HCT116 (cell line): ENCODE measurements around the gene STX16. TPM values are rescaled to one million over a fixed set of nuclear protein-coding genes. Genes with fewer than 3 reads are reported as not detected.

Experiments
- ATAC-seq: fragments of 200-7000 bp; cut with Tn5 transposase; 2 replicates; pipeline ENCODE4 v1.9.1; 2020; ENCODE audit warnings: mild to moderate bottlenecking, moderate library complexity
- BruUV-seq: library from RNA; stranded (reverse); fragments of 400-500 nt; replicated peaks from 2 replicates; lab custom pipeline; 2021; lab: Mats Ljungman, UMichigan
- CTCF ChIA-PET: fragments of 300-600 bp; sonication (Branson Sonifier 250); formaldehyde crosslinking; loops from one replicate; lab custom pipeline; 2021; ENCODE audit warnings: antibody characterized with exemption; lab: Charles Lee
- POLR2A ChIA-PET: fragments of 300-600, 350-600 bp; sonication (Branson Sonifier 250); formaldehyde crosslinking; loops from one replicate; lab custom pipeline; 2021; ENCODE audit warnings: antibody characterized with exemption; lab: Charles Lee
- RAD21 ChIA-PET, 2 experiments: fragments of 300-600 bp; sonication (Branson Sonifier 250); formaldehyde crosslinking; loops; one replicate each; lab custom pipeline; 2023; ENCODE audit warnings: low total read pairs in 2 of 2; ENCODE audit not compliant: uncharacterized antibody in 2 of 2, unreplicated experiment in 2 of 2, low non-redundant PET in 1 of 2; lab: Charles Lee
- DNase-seq: peaks from one replicate; pipeline ENCODE4 v3.0.0-alpha.2; 2010; ENCODE audit warnings: low read depth, low spot score
- H2AFZ ChIP-seq: fragments of 200-600 bp; shearing (Covaris generic), sonication (generic); 2 replicates; pipeline ENCODE4 v1.6.1; 2017; ENCODE audit warnings: low read depth, mixed run types, mixed read lengths, antibody characterized with exemption, low read length; ENCODE audit not compliant: poor library complexity, severe bottlenecking
- H3K27ac ChIP-seq: 2 replicates; pipeline ENCODE4 v1.5.1; 2012; ENCODE audit warnings: low read depth, low read length
- H3K27me3 ChIP-seq: fragments of 200-600 bp; sonication (generic); 2 replicates; pipeline ENCODE4 v1.6.1; 2016; ENCODE audit warnings: mixed run types, low read length, mixed read lengths; ENCODE audit not compliant: insufficient read depth
- H3K36me3 ChIP-seq, 2 experiments: fragments of 200-500 bp in 1 of 2; fragments of 200-600 bp in 1 of 2; sonication (Bioruptor generic) in 1 of 2; sonication (generic) in 1 of 2; 2 replicates each; pipeline versions ENCODE4 v1.5.1 to v1.6.1; 2014 to 2016; ENCODE audit warnings: low read length in 2 of 2, inconsistent platforms in 1 of 2, mixed read lengths in 1 of 2, mixed run types in 1 of 2; ENCODE audit not compliant: insufficient read depth in 2 of 2, control insufficient read depth in 1 of 2
- H3K4me1 ChIP-seq, 2 experiments: fragments of 200-600 bp in 1 of 2; sonication (generic) in 1 of 2; 2 replicates each; pipeline versions ENCODE4 v1.5.1 to v1.6.1; 2012 to 2017; ENCODE audit warnings: low read length in 2 of 2, inconsistent platforms in 1 of 2, mild to moderate bottlenecking in 1 of 2, mixed read lengths in 1 of 2, mixed run types in 1 of 2, moderate library complexity in 1 of 2; ENCODE audit not compliant: insufficient read depth in 2 of 2, control insufficient read depth in 1 of 2
- H3K4me2 ChIP-seq: fragments of 200-600 bp; sonication (generic); 2 replicates; pipeline ENCODE4 v1.6.1; 2017; ENCODE audit warnings: mixed run types, low read length, mixed read lengths
- H3K4me3 ChIP-seq, 2 experiments: fragments of 200-600 bp in 1 of 2; sonication (generic) in 1 of 2; replicated peaks in 1 of 2; 2 replicates each; pipeline ENCODE4 v1.5.1; 2011 to 2016; ENCODE audit warnings: low read length in 2 of 2, control low read depth in 1 of 2, low read depth in 1 of 2, mild to moderate bottlenecking in 1 of 2, mixed read lengths in 1 of 2, mixed run types in 1 of 2
- H3K79me2 ChIP-seq: fragments of 200-600 bp; sonication (generic); 2 replicates; pipeline ENCODE4 v1.6.1; 2017; ENCODE audit warnings: mild to moderate bottlenecking, mixed run types, low read length, moderate library complexity, mixed read lengths; ENCODE audit not compliant: insufficient read depth
- H3K9ac ChIP-seq: fragments of 200-600 bp; sonication (generic); 2 replicates; pipeline ENCODE4 v1.6.1; 2016; ENCODE audit warnings: low read length, mixed read lengths
- H3K9me2 ChIP-seq: fragments of 200-600 bp; sonication (generic), shearing (Covaris generic); 2 replicates; pipeline ENCODE4 v1.6.1; 2017; ENCODE audit warnings: mixed run types, mild to moderate bottlenecking, moderate library complexity; ENCODE audit not compliant: insufficient read depth
- H3K9me3 ChIP-seq, 2 experiments: fragments of 200-500 bp in 1 of 2; fragments of 200-600 bp in 1 of 2; sonication (Bioruptor generic) in 1 of 2; sonication (generic) in 1 of 2; 2 replicates each; pipeline ENCODE4 v1.6.1; 2014 to 2017; ENCODE audit warnings: low read length in 2 of 2, mixed read lengths in 2 of 2, inconsistent platforms in 1 of 2, low read depth in 1 of 2, mild to moderate bottlenecking in 1 of 2, mixed run types in 1 of 2, moderate library complexity in 1 of 2; ENCODE audit not compliant: control insufficient read depth in 1 of 2, insufficient read depth in 1 of 2
- H4K20me1 ChIP-seq: fragments of 200-600 bp; sonication (generic), shearing (Covaris generic); 2 replicates; pipeline ENCODE4 v1.6.1; 2017; ENCODE audit warnings: mixed run types, mild to moderate bottlenecking, moderate library complexity; ENCODE audit not compliant: insufficient read depth
- CBX3 ChIP-seq: IDR thresholded peaks from 2 replicates; pipeline ENCODE4 v1.6.1; 2012; ENCODE audit warnings: low read depth
- CEBPB ChIP-seq: IDR thresholded peaks from 2 replicates; pipeline ENCODE4 v1.6.1; 2012; ENCODE audit warnings: low read depth
- EGR1 ChIP-seq: IDR thresholded peaks from 2 replicates; pipeline ENCODE4 v1.6.1; 2012; ENCODE audit warnings: low read depth
- EZH2 ChIP-seq: fragments of 200-600 bp; sonication (generic); IDR thresholded peaks from 2 replicates; pipeline ENCODE4 v1.6.1; 2017; ENCODE audit warnings: antibody characterized with exemption, mixed run types
- JUND ChIP-seq: IDR thresholded peaks from 2 replicates; pipeline ENCODE4 v1.6.1; 2012
- POLR2A ChIP-seq: IDR thresholded peaks from 2 replicates; pipeline ENCODE4 v1.7.0; 2011; ENCODE audit warnings: borderline replicate concordance; ENCODE audit not compliant: insufficient read depth, insufficient read length; ENCODE audit errors: extremely low read depth
- POLR2AphosphoS5 ChIP-seq: IDR thresholded peaks from 2 replicates; pipeline ENCODE4 v1.6.1; 2011; ENCODE audit warnings: mild to moderate bottlenecking, low read depth, low read length, moderate library complexity
- SIN3A ChIP-seq: IDR thresholded peaks from 2 replicates; pipeline ENCODE4 v1.6.1; 2012; ENCODE audit warnings: low read depth
- SP1 ChIP-seq: IDR thresholded peaks from 2 replicates; pipeline ENCODE4 v1.6.1; 2012; ENCODE audit warnings: low read depth
- TCF7L2 ChIP-seq: IDR thresholded peaks from 2 replicates; pipeline ENCODE4 v1.7.0; 2011; ENCODE audit warnings: borderline replicate concordance, inconsistent platforms; ENCODE audit not compliant: insufficient read depth, insufficient read length; ENCODE audit errors: extremely low read depth
- YY1 ChIP-seq: IDR thresholded peaks from 2 replicates; pipeline ENCODE4 v1.6.1; 2011; ENCODE audit warnings: low read length, low read depth, moderate library complexity, mild to moderate bottlenecking; ENCODE audit not compliant: insufficient replicate concordance; ENCODE audit errors: extremely low read depth
- ZFX ChIP-seq: fragments of 450-650 bp; IDR thresholded peaks from 2 replicates; pipeline ENCODE4 v1.6.1; 2017
- ZNF274 ChIP-seq: fragments of 200-500 bp; sonication (Bioruptor generic); IDR thresholded peaks from 2 replicates; pipeline ENCODE4 v1.6.1; 2014; ENCODE audit warnings: mild to moderate bottlenecking, low read depth, low read length, inconsistent platforms
- intact Hi-C: fragments of 100-400 bp; cut with micrococcal nuclease; formaldehyde crosslinking; loops from 2 replicates; pipeline ENCODE4 v1.10.0; 2022
- total RNA-seq: library from RNA; stranded (reverse); gene quantifications from one replicate; pipeline ENCODE4 v1.2.1, GENCODE V29; 2021; ENCODE audit not compliant: unreplicated experiment
- TF ChIP-seq, protein P1 (sequence below), 3 experiments: fragments of 200-600 bp in 1 of 3; sonication (generic) in 1 of 3; IDR thresholded peaks in 2 of 3; conservative IDR thresholded peaks in 1 of 3; 2 replicates each; pipeline ENCODE4 v1.5.1; 2012 to 2017; ENCODE audit warnings: low read depth in 2 of 3, low read length in 2 of 3, antibody characterized with exemption in 1 of 3, borderline replicate concordance in 1 of 3, control low read depth in 1 of 3, mild to moderate bottlenecking in 1 of 3, mixed read lengths in 1 of 3, mixed run types in 1 of 3, moderate library complexity in 1 of 3; ENCODE audit not compliant: insufficient read depth in 1 of 3

STX16 gene
- total RNA-seq, 1 experiment from 2014 or later, result 55.1 TPM

DNA sequence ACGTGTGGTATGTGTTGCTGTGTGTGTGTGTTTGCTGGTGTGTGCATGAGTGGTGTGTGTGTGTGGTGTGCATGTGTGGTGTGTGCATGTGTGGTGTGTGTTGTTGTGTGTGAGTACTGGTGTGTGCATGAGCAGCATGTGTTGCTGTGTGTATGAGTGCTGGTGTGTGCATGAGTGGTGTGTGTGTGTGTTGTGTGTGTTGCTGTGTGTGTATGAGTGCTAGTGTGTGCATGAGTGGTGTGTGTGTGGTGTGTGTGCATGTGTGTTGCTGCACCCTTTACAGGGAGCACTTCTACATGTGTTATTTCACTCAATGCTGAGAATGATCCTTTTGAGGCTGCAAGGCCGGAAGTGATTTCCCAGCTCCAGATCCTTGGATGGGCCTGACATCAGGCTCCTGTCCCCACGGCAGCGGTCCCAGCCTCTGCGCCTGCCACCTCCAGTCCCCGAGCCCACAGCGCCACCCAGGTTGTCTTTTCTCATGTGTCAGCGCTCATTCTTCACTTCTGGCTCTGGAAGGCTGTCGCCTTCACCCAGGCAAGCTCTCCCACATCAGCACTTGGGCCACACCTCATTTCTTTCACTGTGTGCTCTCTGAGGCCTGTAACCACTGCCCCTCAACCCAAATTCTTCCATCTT is 44.1 kb downstream of the STX16 start:
- H4K20me1 ChIP-seq, result no peaks in the 10 kb centered on the region
- DNase-seq, result no peak
- ChIA-PET POLR2A (no interaction called here), RAD21 (no interaction called here), CTCF (no interaction called here)
- H3K36me3 ChIP-seq, result no peaks in the 10 kb centered on the region
- intact Hi-C loops, result no loop called here
- no peak overlapping the region for H3K4me3 ChIP-seq
- TSS peak; percentile 45 for BruUV-seq
- H3K9me2 ChIP-seq, result no peaks in the 10 kb centered on the region
- H3K79me2 ChIP-seq, result no peaks in the 10 kb centered on the region
- peaks cover 7 to 16% of the 10 kb centered on the region in 2 experiments for H3K4me1 ChIP-seq
- no peaks in the 10 kb centered on the region for H3K27me3 ChIP-seq
- no peak overlapping the region for H3K4me2 ChIP-seq
- H3K9me3 ChIP-seq, result no peaks in the 10 kb centered on the region
- H2AFZ ChIP-seq, result no peak overlapping the region
- no peak for TF ChIP-seq POLR2AphosphoS5
- TF ChIP-seq ZNF274, result no peak
- no peak for TF ChIP-seq JUND
- TF ChIP-seq EGR1, result no peak
- no peak for TF ChIP-seq EZH2
- no peak for TF ChIP-seq TCF7L2
- TF ChIP-seq ZFX, result no peak
- no peak for TF ChIP-seq POLR2A
- TF ChIP-seq CEBPB, result no peak
- TF ChIP-seq YY1, result no peak
- no peak for TF ChIP-seq CBX3
- TF ChIP-seq, protein P1, sequence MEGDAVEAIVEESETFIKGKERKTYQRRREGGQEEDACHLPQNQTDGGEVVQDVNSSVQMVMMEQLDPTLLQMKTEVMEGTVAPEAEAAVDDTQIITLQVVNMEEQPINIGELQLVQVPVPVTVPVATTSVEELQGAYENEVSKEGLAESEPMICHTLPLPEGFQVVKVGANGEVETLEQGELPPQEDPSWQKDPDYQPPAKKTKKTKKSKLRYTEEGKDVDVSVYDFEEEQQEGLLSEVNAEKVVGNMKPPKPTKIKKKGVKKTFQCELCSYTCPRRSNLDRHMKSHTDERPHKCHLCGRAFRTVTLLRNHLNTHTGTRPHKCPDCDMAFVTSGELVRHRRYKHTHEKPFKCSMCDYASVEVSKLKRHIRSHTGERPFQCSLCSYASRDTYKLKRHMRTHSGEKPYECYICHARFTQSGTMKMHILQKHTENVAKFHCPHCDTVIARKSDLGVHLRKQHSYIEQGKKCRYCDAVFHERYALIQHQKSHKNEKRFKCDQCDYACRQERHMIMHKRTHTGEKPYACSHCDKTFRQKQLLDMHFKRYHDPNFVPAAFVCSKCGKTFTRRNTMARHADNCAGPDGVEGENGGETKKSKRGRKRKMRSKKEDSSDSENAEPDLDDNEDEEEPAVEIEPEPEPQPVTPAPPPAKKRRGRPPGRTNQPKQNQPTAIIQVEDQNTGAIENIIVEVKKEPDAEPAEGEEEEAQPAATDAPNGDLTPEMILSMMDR (IDR thresholded peaks at IDR 0.05 in 2 of 3, conservative IDR thresholded peaks at IDR 0.05 in 1 of 3; ENCODE audit: borderline replicate concordance in 1 of 3, insufficient read depth in 1 of 3, low read depth in 2 of 3, low read length in 2 of 3), result no peak
- TF ChIP-seq SP1, result no peak
- no peak for TF ChIP-seq SIN3A
- TF ChIP-seq, all 23 proteins: peak for 0
- H3K27ac ChIP-seq, result no peak overlapping the region
- no peak overlapping the region for H3K9ac ChIP-seq
- ATAC-seq, result no peak
